Astrocyte of the spinal cord (primary cell): Measurements from ENCODE around the gene AGPAT1.
A peak's percentile ranks its signal among the peaks of the same experiment; 100 is the strongest.

Experiments
- DNase-seq: peaks from one replicate; pipeline ENCODE4 v3.0.0; 2011; ENCODE audit warnings: low read depth, low spot score
- H3K4me3 ChIP-seq: 2 replicates; pipeline ENCODE4 v1.5.1; 2011; ENCODE audit warnings: low read depth, mild to moderate bottlenecking, low read length, moderate library complexity
- in situ Hi-C: cut with HindIII; loops from 2 replicates; pipeline ENCODE4 v1.10.0; 2017; ENCODE audit warnings: low sequenced_read_pairs
- TF ChIP-seq, protein P1 (sequence below): IDR thresholded peaks from 2 replicates; pipeline ENCODE4 v1.5.1; 2012; ENCODE audit warnings: low read depth, mild to moderate bottlenecking, low read length, inconsistent platforms

The AGPAT1 gene

DNA sequence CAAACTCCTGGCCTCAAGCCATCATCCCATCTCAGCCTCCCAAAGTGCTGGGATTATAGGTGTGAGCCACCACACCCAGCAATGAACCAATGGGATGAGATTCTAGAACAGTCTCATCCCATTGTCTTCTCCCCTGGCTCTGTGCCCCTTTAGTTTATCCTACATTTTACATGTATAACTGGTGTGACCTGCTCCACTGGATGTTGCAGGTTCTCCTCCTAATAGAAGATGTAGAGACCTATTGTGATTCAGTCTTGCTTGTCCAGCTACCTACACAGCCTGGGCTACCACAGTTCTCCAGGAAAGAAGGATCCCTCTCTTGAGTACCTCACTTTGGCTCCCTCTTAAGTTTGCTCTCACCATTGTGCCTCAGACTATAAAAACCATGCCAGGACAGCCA lies 43.8 kb downstream of the AGPAT1 start:
- H3K4me3 ChIP-seq = no peak overlapping the region
- in situ Hi-C loops = no loop called here
- no peak for DNase-seq
- TF ChIP-seq, protein P1, sequence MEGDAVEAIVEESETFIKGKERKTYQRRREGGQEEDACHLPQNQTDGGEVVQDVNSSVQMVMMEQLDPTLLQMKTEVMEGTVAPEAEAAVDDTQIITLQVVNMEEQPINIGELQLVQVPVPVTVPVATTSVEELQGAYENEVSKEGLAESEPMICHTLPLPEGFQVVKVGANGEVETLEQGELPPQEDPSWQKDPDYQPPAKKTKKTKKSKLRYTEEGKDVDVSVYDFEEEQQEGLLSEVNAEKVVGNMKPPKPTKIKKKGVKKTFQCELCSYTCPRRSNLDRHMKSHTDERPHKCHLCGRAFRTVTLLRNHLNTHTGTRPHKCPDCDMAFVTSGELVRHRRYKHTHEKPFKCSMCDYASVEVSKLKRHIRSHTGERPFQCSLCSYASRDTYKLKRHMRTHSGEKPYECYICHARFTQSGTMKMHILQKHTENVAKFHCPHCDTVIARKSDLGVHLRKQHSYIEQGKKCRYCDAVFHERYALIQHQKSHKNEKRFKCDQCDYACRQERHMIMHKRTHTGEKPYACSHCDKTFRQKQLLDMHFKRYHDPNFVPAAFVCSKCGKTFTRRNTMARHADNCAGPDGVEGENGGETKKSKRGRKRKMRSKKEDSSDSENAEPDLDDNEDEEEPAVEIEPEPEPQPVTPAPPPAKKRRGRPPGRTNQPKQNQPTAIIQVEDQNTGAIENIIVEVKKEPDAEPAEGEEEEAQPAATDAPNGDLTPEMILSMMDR = no peak

DNA sequence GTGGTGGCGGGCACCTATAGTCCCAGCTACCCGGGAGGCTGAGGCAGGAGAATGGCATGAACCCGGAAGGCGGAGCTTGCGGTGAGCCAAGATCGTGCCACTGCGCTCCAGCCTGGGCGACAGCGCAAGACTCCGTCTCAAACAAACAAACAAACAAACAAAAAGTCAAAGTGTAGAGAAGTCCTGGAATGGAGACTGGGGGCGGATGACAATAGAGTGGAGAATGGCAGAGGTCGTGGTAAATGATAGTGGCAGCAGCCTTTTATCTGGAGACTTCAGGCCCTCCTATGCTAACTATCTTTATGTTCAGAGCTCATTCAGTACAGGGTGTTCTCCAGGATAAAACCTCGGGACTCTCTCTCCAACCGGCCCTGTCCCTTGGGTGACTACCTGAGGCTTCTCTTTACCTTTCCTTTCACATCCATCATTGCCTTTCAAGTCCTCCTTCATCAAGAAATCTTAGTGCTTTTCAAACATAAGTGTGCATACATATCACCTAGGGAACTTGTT lies 44.4 kb downstream of the AGPAT1 start:
- DNase-seq = no peak
- in situ Hi-C loops = no loop called here
- TF ChIP-seq, protein P1 = no peak
- no peak overlapping the region for H3K4me3 ChIP-seq

DNA sequence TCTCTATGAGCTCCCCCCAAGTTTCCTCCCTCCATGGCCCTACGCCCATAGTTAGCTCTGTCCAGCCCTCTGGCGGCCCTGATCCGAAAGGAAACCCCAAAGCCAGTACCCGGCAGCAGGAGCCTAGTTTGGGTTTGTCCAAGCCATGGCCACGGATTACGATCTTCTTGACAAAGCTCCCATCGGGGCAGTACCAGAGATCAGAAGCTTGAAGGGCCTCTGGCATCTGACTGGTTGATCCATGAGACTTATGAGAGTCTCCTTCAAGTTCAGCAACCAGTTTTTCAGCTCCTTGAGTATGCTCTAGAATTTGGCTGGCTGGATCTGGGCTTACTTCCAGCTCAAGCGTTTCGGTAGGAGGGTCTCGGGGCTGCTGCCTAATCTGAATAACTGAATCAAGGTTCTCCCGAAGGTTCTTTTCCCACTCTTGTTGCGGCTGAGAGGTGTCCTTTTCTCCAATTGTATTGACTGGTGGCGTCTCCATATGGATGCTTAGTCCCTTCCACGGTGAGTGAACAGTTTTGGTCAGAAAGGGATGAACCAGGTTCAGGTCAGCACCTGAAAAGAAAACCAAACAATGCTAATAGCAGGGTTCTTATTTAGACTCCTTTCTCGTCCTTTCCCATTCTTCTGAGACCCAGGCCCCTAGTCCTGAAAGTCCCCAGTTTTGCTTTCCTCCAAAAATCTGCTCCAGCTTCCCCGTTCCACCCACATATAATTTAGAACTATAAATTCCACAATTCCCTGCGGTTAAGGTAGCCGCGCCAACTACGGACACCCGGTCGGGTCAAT lies 46.4 kb downstream of the AGPAT1 start:
- in situ Hi-C loops = no loop called here
- TF ChIP-seq, protein P1 = no peak
- no peak for DNase-seq
- peak overlapping the region; percentile 69 for H3K4me3 ChIP-seq

DNA sequence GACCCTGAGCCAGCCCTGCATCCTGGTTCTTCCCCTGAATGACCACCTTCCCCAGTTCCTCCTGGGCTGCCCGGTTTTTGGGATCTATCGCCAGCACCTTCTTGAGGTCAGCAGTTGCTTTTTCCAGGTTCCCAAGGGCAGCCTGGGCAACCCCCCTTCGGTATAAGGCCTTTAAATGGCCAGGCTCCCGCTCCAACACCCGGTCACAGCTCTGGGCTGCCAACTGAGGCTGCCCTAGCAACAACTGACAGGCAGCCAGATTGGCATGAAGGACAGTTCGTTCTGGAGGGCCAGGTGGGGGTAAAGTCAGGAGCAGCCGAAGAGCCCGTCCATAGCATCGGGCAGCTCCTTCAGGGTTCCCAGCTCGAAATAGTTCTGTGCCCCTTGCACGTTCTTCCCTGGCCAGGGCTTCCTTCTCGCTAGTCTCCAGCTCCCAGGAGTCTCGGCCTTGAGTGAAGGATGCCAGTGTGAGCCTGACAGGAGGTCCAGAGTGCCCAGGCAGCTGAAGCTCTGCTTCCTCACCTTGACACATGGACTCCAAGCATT lies 47.1 kb downstream of the AGPAT1 start:
- TF ChIP-seq, protein P1 = no peak
- no peak for DNase-seq
- in situ Hi-C loops = no loop called here
- H3K4me3 ChIP-seq = peak overlapping the region; percentile 69

DNA sequence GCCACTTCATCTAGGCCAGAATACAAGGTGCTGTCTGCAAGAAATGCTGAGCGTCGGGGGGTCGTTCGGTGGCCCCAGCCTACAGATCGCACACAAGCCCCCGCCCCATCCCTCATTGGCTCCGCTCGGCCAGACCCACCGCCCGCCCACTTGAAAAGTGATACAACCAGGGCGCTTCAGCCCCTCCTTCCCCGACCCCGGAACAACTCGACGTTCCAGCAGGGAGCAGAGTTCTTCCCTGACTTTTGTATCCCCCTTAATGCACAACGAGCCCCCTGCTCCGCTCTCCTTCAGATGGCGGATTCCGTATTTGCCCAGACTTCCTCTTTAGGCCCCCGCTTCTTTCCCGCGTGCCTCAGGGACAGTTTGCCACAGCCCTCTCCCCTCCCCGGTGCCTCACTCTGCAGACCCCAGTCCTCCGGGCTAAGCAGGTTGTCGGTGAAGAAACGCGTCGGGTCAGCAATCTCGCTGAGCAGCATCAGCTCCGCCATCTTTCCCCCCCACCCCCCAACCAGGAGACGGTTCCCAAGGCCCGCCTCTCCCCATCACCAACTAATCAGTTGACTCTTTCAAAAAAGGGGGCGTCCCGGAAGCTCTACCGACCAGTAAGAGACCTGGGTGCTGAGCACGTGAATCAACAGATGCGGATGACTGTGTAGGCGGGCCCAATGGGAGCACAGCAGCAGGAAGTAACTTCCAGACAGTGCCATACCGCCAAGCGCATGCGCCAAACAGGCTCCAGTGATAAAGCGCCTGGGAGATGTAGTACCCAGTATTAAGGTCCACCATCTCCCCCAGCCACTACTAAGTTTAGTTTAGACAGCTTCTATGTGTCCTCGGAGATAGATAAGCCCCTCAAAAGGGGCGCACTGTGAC lies 47.9 kb downstream of the AGPAT1 start, which contains the start of gene ATF6B:
ATF6B (minus strand) TSS at position 530 of the 876 bp plus-strand sequence; CDS start at position 491, 39 bp downstream.
- peak; percentile 99 for DNase-seq
- in situ Hi-C loops = no loop called here
- peak within 1 kb of the TSS; percentile 100 for H3K4me3 ChIP-seq
- TF ChIP-seq, protein P1 = no peak

DNA sequence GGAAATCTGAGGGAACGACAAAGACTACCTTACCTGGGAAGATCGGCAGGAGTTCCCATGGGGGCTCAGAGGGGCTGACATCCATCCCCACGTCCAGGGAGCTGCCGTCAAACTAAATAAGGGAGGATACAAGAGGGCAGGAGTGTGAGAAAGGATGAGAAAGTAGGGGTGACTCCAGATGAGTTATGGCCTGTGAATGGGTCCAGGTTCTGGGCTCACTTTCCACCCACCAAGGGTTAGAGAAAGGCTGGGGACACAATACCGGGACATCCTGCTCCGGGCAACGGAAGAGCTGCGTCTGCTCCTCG lies 48.5 kb downstream of the AGPAT1 start:
- no peak for DNase-seq
- in situ Hi-C loops = no loop called here
- H3K4me3 ChIP-seq = peak overlapping the region; percentile 100
- TF ChIP-seq, protein P1 = no peak
